GM23248 (cell line): ENCODE measurements around the gene PIGB.

Experiments used
- EZH2 ChIP-seq: fragments of 200-600 bp; sonication (generic); IDR thresholded peaks from 2 replicates; pipeline ENCODE4 v1.6.1; 2018; ENCODE audit warnings: antibody characterized with exemption, mild to moderate bottlenecking; ENCODE audit not compliant: insufficient read depth, poor library complexity, severe bottlenecking
- EZH2phosphoT487 ChIP-seq: fragments of 200-600 bp; sonication (generic); IDR thresholded peaks from 2 replicates; pipeline ENCODE4 v1.6.1; 2018; ENCODE audit warnings: antibody characterized with exemption, moderate library complexity, mild to moderate bottlenecking, low read depth; ENCODE audit not compliant: insufficient read depth

DNA sequence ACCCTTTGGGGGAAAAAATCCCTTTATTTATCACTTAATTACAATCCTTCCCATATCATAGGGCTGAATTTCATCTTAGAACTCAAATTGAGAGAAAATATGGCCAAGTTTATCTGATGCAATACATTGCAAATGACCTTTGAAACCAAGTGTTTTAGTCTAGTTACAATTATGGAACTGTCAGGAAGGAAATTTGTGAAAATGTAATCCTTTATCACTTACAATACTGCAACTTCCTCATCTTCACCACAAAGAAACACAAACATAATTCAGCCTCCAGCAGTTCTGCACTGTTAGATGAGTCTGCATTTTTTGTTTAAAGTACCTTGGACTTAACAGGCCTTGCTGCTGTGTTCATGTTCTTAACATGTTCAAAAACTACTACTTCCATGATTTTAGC is 84.5 kb downstream of the PIGB start:
- TF ChIP-seq EZH2phosphoT487 (no peak), EZH2 (no peak)
